HG02642 (cell line): Measurements from ENCODE around the gene ST7.

Experiments used
- ATAC-seq: cut with Tn5 transposase; IDR thresholded peaks from one replicate; pipeline ENCODE4 v1.9.1; 2021; ENCODE audit warnings: mild to moderate bottlenecking; ENCODE audit not compliant: unreplicated experiment, poor library complexity

Gene ST7

GRCh38 chr7:117005449-117005848, 52.1 kb downstream of the ST7 start:
- no peak for ATAC-seq

DNA sequence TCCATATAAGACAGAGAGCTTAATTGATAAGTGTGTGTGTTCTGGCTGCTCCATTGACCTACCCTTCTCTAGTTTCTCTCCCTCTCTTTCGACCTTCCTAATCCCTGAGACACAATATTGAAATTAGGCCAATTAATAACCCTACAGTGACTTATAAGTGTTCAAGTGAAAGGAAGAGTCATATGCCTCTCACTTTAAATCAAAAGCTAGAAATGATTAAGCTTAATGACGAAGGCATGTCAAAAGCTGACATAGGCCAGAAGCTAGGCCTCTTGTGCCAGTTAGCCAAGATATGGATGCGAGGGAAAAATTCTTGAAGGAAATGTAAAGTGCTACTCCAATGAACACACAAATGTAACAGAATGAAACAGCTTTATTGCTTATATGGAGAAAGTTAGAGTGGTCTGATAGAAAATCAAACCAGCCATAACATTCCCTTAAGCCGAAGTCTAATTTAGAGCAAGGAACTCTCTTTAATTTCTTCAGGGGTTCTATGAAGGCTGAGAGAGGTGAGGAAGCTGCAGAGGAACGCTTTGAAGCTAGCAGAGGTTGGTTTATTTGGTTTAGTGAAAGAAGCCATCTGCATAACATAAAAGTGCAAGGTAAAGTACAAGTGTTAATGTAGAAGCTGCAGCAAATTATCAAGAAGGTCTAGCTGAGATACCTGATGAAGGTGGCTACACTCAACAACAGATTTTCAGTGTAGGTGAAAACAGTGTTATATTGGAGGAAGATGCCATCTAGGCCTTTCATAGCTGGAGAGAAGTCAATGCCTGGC, 53.8 kb downstream of the ST7 start:
- no peak for ATAC-seq

DNA sequence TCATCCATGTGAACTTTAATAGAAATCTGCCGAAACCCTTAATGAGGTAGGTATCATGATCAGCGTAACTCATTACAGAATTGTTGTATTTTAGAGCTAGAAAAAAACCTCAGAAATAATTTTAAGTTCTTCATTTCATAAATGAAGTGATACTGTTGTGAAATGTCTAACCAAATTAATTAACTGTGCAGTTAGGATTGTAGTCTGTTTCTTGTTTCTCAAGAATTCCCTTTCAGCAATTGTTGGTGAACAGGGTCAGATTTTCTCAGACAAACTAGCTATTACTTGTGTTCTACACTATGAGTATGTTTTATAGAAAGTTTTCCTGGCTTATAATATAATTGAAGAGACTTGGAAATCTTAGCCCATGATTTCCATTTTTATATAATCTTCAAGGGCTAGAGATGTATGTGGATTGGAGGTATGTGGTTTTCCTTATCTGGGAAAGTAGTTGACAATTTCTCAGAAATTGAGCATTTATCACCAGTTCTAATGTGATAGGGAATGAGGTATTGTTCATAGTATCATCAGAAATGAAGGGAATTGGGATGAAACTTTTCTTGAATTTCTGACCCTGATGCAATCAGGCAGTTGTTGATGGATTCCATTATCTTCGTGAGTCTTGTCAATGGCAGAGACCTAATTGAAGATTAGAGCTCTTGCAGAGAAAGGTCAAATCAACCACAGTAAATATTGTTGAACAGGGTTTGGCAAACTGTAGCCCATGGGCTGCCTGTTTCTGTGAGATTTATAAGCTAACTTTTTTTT, 55.0 kb downstream of the ST7 start:
- ATAC-seq, result no peak

- no peak for ATAC-seq
These were observed 55.7 kb downstream of the ST7 start for GRCh38 chr7:117008886-117009531.

- no peak for ATAC-seq
These were observed 56.5 kb downstream of the ST7 start for GRCh38 chr7:117009705-117010361.

DNA sequence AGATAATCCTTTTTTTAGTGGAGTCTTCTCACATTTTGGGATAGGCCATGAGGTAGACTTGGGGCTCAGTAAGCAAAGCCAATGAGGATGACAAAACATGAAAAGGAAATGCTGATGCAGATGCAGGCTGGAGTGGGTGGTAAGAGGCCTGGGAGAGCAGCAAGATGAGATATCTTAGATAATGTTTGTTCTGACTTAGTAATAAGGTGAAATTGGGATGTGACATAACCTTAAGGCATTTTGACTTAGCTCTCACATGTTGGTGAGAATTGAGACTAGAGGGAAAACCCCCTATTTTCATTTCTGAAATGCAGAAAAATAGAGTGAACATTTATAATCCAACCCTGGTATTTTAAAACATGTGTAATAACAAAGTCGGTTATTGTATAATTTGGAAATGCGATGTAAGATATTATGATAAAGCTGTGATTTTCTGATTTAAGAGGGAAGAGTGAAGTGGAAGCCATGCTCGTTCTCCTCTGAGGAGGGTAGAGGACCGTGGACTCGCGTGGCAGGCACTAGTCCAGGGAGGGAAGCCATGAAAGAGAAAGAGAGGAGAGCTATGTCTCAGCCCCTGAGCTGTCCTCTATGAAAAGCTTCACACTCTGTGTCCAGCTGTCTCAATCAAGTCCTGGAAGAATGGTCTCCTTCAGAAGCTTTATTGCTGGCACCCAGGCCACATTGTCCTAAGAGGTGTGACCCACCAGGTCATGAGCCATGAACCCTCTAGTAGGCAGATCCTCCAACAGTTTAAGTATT, 57.3 kb downstream of the ST7 start:
- peak; percentile 50 for ATAC-seq

- ATAC-seq, result peak; percentile 83
These were observed 58.3 kb downstream of the ST7 start for GRCh38 chr7:117011419-117012260.

- ATAC-seq, result peak; percentile 4
These were observed 59.0 kb downstream of the ST7 start for GRCh38 chr7:117012284-117012683.

- ATAC-seq, result no peak
These were observed 59.4 kb downstream of the ST7 start for GRCh38 chr7:117012696-117013095.

DNA sequence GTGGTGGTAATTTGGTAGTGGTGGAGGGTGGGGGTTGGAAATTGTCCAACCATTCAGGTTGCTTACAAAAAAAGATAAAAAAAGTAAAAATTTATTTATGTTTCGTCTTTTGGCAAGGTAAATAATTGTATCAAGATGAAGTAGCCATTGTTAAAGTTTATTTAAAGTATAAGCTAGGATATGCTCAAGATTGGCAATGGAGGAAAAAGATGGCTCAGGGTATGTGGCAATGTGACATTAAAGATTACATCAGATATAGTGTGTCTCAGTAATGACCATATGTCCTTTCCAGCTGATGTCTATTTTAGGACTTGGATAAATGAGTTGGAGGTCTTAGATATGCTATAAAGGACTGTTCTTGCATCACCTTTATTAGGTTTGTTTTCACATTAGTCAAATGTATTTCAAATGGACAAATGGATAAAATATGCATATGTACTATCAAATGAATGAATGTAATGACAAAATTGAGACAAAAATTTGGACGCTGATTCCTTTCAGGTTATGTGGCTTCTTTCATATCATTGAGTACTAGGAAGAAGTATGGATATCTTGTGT, 60.9 kb downstream of the ST7 start:
- no peak for ATAC-seq

DNA sequence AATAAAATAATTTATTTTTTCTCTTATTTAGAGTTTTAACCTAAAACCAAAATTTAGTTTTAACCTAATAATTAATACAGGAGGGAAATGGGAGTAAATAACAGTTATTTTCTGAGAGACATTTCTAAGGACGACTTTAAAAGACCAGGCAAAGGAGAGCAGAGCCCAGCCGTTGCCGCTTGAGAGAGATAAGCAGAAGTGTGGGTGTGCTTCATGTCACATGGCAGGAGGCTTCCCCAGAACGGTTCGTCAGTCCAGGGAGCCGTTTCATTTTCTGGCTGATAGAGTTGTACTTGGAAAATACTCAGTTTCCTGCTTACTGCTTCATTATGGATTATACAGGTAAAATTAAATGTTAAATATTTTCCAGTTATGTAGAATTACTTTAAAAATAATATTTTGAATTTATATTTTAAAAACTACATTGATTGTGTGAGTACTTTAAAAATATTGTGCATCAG, 61.4 kb downstream of the ST7 start:
- peak; percentile 38 for ATAC-seq

DNA sequence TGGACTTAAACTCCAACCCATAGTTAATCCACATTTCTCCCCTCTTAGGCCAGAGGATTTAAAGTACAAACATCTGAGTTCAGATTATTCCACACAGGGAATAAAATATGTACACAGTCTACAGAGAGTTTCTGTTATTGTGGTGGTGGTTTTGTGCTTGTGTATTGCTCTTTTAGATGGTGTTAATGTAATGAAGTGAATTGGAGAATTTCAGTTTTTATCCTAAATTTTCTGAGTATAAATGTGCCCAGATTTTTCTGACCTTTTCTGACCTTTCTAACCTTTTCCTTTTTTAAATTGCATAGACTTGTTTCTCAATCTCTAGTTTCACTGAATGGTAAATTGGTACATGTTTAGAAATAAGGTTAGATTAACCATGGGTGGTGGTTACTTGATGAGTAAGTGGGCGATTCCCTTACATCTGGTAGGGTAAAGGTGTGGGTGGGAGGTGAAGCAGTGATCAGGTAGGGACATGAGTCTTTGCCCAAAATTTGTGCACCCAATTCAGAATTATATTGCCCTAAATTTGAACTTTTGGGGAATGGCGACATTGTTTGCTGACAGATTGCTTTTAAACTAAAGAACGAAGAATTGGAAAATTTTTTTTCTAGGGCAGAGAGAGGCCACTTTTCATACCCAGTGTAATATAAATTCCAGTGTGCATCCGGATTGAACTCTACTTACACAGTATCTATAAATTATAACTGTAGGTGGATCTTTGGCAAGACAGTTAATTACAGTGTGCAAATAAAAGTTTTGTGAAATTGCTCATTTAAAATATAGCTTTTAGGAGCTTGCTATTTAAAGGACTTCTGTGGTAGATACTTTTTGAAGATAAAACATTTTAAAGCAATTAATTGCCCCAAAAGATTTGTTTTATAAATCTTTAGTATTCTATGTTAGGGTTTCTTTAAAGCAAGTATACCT, 62.2 kb downstream of the ST7 start:
- ATAC-seq, result no peak

- ATAC-seq, result no peak
These were observed 63.7 kb downstream of the ST7 start for GRCh38 chr7:117017017-117017451.

DNA sequence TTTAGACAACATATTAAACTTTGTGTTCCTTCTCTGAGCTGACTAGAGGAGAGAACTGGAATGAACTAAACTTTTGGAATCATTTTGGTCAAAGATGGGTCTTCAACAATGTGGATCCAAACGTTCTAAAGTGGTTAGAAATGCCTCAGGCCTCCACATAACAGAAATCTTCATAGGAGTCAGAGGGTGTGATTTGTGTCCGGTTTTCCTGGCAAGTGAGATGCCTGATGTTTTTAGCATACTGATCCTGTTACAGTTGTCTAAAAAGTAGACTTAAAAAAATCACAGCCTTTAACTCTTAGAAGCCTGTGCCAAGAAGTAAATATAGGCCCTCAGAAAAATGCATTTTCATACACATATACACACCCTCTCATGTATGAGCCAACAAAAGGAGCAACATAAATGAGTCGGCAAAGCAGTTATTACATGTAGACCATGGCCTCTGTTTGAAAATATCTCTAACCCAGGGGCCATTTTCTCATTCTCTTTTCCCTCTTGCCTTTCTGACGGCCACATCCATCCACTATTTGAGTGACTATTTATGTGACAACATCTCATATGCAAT, 64.5 kb downstream of the ST7 start:
- no peak for ATAC-seq

GRCh38 chr7:117018713-117019112, 65.4 kb downstream of the ST7 start:
- no peak for ATAC-seq

DNA sequence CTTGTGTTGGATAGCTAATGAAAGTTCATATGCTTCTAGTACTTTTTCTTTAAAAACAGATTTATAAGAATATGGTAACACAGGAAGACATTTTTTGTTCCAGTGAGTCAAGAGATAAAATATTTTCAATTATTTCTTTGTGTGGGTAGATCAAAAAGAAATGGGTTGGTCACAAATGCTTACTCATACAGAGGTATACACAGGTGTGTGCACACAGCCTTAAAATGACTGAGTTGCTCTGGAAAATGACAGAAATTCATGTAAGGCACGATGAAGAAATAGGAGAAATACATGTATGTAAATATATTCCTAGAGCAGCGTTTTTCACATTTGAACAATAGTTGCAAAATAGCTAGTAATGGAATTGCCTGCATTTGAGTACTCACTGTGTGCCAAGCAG, 66.0 kb downstream of the ST7 start:
- no peak for ATAC-seq
